ENCODE data around the gene FBXO31.

GRCh38 chr16:87366930-87367329, 16.6 kb downstream of the FBXO31 start:
- TF ChIP-seq CTCF (conservative IDR thresholded peaks at IDR 0.05) (no peak), EZH2 (IDR thresholded peaks at IDR 0.05; ENCODE audit: low read depth) (no peak)

Data from PC-9 (cell line).